HG03108 (cell line): ENCODE measurements around the gene CRNN.

Experiments used
- ATAC-seq: cut with Tn5 transposase; IDR thresholded peaks from one replicate; pipeline ENCODE4 v1.9.1; 2021; ENCODE audit warnings: moderate library complexity; ENCODE audit not compliant: unreplicated experiment

Gene CRNN

GRCh38 chr1:152413909-152414308 lies at the start of gene CRNN:
TSS of gene CRNN (minus strand) at chr1:152414263. CDS start at chr1:152412233, 2,030 bp downstream.
- no peak for ATAC-seq

- no peak for ATAC-seq
Measured at GRCh38 chr1:152462636-152463035, 48.6 kb upstream of the CRNN start.

- no peak for ATAC-seq
Measured at GRCh38 chr1:152461544-152461943, 47.5 kb upstream of the CRNN start.

GRCh38 chr1:152460529-152460899 lies 46.5 kb upstream of the CRNN start:
- no peak for ATAC-seq

GRCh38 chr1:152459596-152460528 lies 45.8 kb upstream of the CRNN start:
- peak; percentile 86 for ATAC-seq

GRCh38 chr1:152458384-152459185 lies 44.5 kb upstream of the CRNN start:
- peak; percentile 36 for ATAC-seq

GRCh38 chr1:152457561-152457960 lies 43.5 kb upstream of the CRNN start:
- no peak for ATAC-seq

- no peak for ATAC-seq
Measured at GRCh38 chr1:152457071-152457470, 43.0 kb upstream of the CRNN start.

GRCh38 chr1:152451254-152451653 lies 37.2 kb upstream of the CRNN start:
- no peak for ATAC-seq

- ATAC-seq = no peak
Measured at GRCh38 chr1:152449661-152450060, 35.6 kb upstream of the CRNN start.

- ATAC-seq = no peak
Measured at GRCh38 chr1:152448496-152448895, 34.4 kb upstream of the CRNN start.

- ATAC-seq = no peak
Measured at GRCh38 chr1:152448095-152448494, 34.0 kb upstream of the CRNN start.

- ATAC-seq = no peak
Measured at GRCh38 chr1:152447484-152447883, 33.4 kb upstream of the CRNN start.

- ATAC-seq = no peak
Measured at GRCh38 chr1:152444045-152444444, 30.0 kb upstream of the CRNN start.

- ATAC-seq = no peak
Measured at GRCh38 chr1:152442765-152443164, 28.7 kb upstream of the CRNN start.

- no peak for ATAC-seq
Measured at GRCh38 chr1:152442301-152442700, 28.2 kb upstream of the CRNN start.

- ATAC-seq = no peak
Measured at GRCh38 chr1:152441756-152442155, 27.7 kb upstream of the CRNN start.

- peak; percentile 78 for ATAC-seq
Measured at GRCh38 chr1:152440635-152441471, 26.8 kb upstream of the CRNN start.

GRCh38 chr1:152436593-152437496 lies 22.8 kb upstream of the CRNN start:
- no peak for ATAC-seq

- ATAC-seq = no peak
Measured at GRCh38 chr1:152427458-152427857, 13.4 kb upstream of the CRNN start.
